Measurements from ENCODE around the gene TSPAN10.

The TSPAN10 gene

DNA sequence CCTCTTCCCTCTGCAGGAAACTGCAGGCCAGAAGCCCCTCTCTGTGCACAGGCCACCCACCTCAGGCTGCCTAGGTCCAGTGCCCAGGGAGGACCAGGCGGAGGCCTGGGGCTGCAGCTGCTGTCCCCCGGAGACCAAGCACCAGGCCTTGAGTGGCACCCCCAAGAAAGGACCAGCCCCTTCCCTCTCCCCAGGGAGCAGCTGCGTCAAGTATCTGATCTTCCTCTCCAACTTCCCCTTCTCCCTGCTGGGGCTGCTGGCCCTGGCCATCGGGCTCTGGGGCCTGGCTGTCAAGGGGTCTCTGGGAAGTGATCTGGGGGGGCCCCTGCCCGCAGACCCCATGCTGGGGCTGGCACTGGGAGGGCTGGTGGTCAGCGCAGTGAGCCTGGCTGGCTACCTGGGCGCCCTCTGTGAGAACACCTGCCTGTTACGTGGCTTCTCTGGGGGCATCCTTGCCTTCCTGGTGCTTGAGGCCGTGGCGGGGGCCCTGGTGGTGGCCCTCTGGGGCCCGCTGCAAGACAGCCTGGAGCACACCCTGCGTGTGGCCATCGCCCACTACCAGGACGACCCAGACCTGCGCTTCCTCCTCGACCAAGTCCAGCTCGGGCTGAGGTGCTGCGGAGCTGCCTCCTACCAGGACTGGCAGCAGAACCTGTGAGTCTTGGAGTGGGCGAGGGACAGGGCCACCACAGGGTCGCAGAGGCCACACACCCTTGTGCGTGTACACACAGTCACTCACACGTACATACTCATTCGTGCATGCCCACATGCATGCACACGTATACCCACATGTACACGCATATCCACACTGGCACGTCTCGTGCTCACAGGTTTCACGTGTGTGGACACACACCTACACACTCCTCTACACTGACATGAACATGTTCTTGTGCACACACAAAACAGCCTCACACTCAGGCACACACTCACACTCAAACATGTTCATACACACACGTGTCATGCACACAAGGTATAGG is 8.3 kb downstream of the TSPAN10 start:
- H3K4me3 ChIP-seq (ENCODE audit: low read length) = no peak overlapping the region

DNA sequence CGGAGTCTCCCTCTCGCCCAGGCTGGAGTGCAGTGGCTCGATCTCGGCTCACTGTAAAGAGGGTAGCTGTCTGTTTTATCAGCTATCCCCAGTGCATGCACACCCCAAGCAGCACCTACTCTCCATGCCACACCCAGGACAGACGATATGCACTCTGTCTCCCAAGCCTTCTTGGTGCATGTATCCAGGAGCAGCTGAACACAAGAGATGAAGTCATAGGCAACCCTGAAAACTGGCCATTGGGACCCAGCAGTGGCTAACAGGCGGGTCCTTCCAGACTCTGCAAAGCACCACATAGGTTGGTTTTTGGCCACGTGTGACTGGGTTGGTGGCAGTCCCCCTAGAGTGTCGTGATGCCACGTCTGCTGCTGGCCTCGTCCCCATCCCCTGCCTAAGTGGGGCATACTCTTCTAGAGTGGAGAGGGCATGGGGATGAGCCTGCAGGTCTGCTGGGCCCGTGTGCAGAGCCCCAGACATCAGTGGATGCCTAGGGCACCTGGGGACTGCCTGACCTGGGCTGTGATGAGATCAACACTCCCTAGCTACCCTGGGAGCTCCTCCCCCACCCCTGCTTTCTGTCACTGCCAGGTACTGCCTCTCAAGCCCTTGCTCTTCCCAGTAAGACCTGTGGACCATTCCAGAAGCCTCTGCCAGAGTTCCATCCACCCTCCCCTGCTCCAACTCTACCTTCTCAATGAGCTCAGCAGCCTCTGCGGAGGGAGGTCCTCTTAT is 10.0 kb downstream of the TSPAN10 start:
- H3K4me3 ChIP-seq (ENCODE audit: low read length) = no peak overlapping the region
- TF ChIP-seq ZNF274 (IDR thresholded peaks at IDR 0.05; ENCODE audit: low read depth, low read length) = no peak

More for the DNA sequence above, 8.3 kb downstream of the TSPAN10 start:
- TF ChIP-seq ZNF274 (IDR thresholded peaks at IDR 0.05; ENCODE audit: low read depth, low read length) = no peak

DNA sequence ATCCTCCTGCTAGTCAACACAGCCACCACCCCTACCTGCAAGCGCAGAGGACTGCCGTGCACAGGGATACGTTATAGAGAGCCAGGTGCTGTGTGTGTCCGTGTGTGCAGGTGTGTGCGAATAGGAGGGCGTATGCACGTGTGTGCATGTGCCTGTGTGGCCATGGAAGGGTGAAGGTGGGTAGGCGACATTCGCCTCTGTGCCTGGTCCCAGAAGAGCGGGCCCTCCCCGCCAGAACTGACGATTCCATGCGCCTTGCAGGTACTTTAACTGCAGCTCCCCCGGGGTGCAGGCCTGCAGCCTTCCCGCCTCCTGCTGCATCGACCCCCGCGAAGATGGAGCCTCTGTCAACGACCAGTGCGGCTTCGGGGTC is 10.6 kb downstream of the TSPAN10 start:
- H3K4me3 ChIP-seq (ENCODE audit: low read length) = no peak overlapping the region
- TF ChIP-seq ZNF274 (IDR thresholded peaks at IDR 0.05; ENCODE audit: low read depth, low read length) = no peak

DNA sequence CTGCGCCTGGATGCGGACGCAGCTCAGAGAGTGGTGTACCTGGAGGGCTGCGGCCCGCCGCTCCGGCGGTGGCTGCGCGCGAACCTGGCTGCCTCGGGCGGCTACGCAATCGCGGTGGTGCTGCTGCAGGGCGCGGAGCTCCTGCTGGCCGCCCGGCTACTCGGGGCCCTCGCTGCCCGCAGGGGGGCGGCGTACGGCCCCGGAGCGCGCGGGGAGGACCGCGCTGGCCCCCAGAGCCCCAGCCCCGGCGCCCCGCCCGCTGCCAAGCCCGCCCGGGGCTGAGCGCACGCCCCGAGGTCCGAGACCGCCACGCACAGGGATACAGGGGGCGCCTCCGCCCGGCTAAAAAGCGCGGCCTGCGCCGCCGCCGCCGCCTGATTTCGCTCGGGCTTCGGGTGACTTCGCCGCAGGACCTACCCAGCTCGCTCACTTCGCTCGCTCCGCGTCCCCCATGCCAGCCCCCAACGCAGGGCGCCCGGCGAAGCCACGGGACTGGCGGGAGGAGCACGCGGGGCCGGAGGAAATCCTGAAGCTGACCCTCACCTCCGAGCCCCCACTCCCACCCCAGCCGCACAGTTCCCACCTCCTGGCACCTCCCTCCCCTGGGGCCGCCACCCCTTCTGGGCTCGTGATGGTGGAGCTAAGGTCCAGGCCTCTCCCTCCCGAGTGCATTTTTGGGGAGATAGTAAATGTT is 11.2 kb downstream of the TSPAN10 start:
- TF ChIP-seq ZNF274 (IDR thresholded peaks at IDR 0.05; ENCODE audit: low read depth, low read length) = no peak
- H3K4me3 ChIP-seq (ENCODE audit: low read length) = no peak overlapping the region

DNA sequence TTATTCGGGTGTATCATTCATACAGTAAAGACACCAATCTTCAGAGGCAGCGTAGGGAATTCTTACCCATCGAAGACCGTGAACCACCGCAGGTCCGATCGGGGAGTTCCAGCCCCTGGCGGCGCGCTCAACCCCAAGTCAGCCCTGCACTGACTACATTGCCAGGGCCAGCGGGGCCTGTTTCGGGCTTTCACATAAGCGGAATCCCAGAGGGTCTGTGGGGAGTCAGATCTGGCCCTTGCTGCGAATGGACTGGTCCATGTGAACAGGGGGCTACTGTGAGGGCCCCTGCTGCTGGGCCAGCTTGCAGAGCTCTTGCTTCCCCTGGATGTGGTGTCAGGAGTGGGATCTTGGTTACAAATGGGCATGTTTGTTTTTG is 11.7 kb downstream of the TSPAN10 start:
- H3K4me3 ChIP-seq (ENCODE audit: low read length) = no peak overlapping the region
- no peak for TF ChIP-seq ZNF274 (IDR thresholded peaks at IDR 0.05; ENCODE audit: low read depth, low read length)

DNA sequence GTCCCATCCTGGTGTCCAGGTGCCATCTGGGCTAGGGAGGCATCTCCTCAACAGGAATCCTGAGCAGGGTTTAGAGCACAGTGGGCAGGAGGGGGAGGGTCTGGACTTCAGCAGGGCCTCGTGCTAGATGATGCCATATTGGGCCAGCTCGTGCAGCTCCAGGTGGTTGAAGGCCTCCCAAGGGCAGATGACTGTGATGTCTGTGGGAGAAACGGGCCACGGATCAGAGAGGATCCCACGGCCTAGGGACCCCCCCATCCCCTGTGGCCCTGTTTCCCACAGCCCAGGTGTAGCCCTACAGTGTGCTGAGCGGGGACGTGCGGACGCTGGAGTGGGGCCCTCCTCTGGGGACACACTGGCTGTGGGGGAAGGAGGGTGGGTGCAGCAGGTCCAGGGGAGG is 14.0 kb downstream of the TSPAN10 start:
- no peak for TF ChIP-seq ZNF274 (IDR thresholded peaks at IDR 0.05; ENCODE audit: low read depth, low read length)
- no peak overlapping the region for H3K4me3 ChIP-seq (ENCODE audit: low read length)

DNA sequence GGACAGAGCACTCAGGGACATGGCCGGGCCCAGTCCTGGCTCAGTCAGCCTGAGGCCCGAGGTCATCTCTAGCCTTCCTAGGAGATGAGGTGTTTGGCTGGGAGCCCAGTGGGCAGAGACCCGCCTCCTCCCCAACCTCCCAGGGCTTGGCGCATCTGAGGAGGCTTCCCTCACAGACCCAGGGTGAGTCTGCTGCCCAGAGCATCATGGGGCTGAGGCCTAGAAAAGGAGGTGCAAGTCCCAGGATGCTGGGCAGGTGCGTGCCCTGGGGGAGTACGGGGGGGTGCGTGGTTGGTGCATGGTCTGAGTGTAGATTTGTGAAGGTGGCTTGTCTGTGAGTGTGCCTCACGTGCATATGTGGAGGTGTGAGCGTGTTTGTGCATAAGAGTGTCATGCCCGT is 14.7 kb downstream of the TSPAN10 start:
- H3K4me3 ChIP-seq (ENCODE audit: low read length) = no peak overlapping the region
- no peak for TF ChIP-seq ZNF274 (IDR thresholded peaks at IDR 0.05; ENCODE audit: low read depth, low read length)

DNA sequence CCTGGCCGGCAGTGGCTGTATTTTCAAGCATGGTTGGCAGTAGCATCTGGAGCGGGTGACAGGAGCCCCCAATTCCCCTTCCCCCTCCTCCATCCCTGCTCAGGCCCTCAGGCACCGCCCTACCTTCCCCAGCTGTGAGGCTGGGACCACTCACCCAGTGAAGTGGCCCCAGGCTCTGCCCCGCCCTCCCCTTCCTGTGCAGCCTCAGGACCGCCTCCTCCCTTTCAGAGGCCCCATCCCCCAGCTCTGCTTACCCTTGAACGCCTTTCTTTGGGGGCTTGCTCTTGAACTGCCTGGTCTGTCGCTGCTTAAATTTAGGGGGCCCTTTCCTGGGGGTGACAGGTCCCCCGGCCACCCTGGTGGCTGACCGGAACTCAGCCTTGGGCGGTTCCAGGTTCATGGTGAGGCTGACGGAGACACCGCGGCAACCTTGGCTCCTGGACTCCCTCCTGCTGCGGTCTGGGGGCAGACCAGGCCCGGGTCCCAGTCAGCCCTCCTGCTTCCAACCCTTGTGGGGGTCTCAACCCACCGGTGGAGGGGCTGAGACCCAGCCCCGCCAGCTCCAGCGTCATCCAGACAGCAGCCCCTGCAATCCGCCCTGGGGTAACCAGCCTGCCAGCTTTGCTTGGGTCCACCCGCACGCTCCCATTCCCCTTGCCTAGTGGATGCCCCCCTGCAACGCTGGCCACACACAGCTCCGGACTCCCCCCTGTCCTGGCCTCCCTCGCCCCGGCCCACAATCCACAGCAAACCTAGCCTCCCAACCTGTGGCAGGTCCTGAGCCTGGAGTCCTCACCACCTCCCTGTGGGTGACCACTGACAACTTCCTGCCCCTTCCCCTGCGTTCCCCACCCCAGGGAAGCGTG is 16.1 kb downstream of the TSPAN10 start:
- no peak for TF ChIP-seq ZNF274 (IDR thresholded peaks at IDR 0.05; ENCODE audit: low read depth, low read length)

DNA sequence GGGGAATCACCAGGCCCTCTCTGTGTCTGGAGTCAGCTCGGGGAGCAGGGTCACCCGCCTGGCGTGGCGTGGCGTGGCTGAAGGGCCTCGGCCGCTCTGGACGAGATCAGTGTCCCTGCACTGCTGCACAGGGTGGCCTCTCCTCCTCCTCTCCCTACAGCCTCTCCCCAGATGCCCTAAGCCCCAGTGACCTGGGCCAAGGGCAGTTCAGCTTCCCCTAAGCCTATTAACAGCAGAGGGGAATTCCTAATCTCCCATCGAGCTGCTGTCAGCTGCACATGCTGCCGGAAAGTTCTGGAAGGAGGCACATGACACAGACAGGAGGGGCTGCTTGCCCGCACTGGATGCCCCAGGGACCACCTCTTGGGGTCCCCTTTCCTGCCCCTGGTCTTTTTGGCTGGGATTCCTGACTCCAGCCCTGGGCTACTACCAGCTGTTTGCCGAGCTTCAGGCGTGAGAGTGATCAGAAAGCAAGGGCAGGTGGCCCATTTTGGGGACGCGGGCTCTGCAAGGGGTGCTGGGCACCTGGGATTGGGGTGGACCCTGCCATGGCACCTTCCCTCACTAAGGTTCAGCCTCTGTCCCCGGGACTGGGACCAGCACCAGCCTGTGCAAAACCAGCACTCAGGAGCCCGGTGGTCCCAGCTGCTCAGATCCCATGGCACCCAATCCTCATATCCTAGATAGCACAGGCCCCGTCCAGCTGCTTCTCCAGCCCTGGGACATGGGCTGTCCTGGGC is 18.6 kb downstream of the TSPAN10 start:
- no peak overlapping the region for H3K4me3 ChIP-seq (ENCODE audit: low read length)
- no peak for TF ChIP-seq ZNF274 (IDR thresholded peaks at IDR 0.05; ENCODE audit: low read depth, low read length)

More for the DNA sequence above, 16.1 kb downstream of the TSPAN10 start:
- H3K4me3 ChIP-seq (ENCODE audit: low read length) = peak overlapping the region; percentile 17; the same call in 1 of the 2 replicates

DNA sequence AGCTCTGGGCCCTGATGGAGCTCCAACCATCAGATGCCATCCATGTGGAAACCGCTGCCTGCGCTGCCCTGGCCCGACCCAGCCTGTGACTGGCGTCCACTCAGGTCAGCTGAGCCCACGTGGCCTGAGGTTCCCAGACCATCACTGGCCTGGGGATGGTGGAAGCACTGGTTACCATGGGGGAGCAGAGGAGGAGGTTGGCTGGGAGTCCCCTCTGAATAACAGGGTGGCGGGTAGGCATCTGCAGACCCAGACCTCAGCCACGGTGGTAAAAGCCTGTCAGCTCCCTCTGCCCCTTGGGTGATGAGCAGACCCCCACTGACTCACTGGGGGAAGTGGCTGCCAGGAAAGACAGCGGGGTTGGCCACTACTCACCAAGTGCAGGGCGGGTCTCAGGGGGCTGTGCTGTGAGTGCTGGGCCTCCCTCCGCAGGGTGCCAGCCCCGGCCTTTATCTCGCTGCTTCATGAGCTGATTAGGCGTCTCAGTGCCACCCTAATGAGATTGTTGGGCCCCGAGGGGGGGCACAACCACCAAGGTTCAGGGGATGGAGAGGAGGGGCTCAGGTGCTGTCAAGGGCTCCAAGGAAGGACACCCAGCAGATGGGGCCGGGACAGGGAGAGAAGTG is 19.2 kb downstream of the TSPAN10 start, which contains the start of gene PDE6G:
PDE6G (minus strand) TSS at position 425 of the 626 bp plus-strand sequence. CDS start 3,237 bp downstream, outside the sequence.
- no peak for TF ChIP-seq ZNF274 (IDR thresholded peaks at IDR 0.05; ENCODE audit: low read depth, low read length)
- no peak within 1 kb of the TSS for H3K4me3 ChIP-seq (ENCODE audit: low read length)

DNA sequence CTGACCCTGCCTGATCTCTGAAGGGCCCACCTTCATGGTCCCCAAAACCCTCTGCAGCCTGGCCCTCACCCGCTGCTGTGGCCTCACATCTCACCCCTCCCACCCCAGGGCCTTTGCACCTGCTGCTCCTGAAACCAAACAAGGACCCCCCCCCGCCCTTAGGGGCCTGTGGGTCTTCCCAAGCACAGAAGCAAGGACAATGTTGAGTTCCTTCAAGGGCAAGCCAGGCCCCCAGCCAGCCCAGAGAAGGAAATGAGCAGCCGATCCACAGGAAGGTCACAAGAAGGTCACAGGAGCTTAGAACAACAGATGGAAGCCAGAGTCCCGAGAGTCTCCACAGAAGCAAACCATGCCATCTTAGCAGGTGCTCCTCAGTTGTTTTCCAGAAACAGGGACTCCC is 19.8 kb downstream of the TSPAN10 start:
- no peak overlapping the region for H3K4me3 ChIP-seq (ENCODE audit: low read length)
- no peak for TF ChIP-seq ZNF274 (IDR thresholded peaks at IDR 0.05; ENCODE audit: low read depth, low read length)

DNA sequence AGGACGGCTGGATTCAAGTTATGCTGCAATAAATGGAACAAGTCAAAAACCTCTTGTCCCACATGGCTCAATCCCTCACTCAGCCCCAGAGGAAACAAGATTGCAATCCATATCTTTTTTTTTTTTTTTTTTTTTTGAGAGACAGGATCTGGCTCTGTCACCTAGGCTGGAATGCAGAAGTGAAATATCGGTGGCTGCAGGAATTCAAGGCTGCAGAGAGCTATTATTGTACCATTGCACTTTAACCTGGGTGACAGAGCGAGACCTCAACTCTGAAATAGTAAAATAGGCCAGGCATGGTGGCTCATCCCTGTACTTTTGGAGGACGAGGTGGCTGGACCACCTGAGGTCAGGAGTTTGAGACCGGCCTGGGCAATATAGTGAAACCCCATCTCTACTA is 22.0 kb downstream of the TSPAN10 start:
- no peak for TF ChIP-seq ZNF274 (IDR thresholded peaks at IDR 0.05; ENCODE audit: low read depth, low read length)
- no peak overlapping the region for H3K4me3 ChIP-seq (ENCODE audit: low read length)
